HG03108 (cell line): ENCODE results near the gene PREX1.

Experiments
- ATAC-seq: cut with Tn5 transposase; IDR thresholded peaks from one replicate; pipeline ENCODE4 v1.9.1; 2021; ENCODE audit warnings: moderate library complexity; ENCODE audit not compliant: unreplicated experiment

PREX1 gene

GRCh38 chr20:48667889-48668413 is 159.8 kb downstream of the PREX1 start:
- ATAC-seq, result no peak

- ATAC-seq, result no peak
These were observed 160.3 kb downstream of the PREX1 start for GRCh38 chr20:48667481-48667880.

GRCh38 chr20:48665785-48666184 is 162.0 kb downstream of the PREX1 start:
- ATAC-seq, result no peak

DNA sequence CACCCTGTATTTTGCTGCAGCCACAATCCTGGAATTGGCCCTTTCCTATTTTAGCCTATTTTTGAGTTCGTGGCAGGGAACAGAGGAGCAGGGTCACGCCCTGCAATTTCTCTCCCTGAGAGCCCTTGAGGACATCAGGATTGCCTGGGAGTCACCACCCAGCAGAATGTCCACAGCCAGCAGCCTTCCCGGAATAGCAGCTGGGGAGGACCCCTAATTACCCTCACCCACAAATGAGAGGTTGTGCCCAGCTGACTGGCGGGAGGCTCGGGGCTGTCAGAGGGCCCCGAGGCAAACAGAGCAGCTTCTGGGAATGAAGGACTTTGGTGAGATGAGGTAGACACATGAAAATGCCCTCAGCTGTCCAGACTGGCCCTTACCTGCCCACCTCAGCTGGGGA is 165.1 kb downstream of the PREX1 start:
- no peak for ATAC-seq

DNA sequence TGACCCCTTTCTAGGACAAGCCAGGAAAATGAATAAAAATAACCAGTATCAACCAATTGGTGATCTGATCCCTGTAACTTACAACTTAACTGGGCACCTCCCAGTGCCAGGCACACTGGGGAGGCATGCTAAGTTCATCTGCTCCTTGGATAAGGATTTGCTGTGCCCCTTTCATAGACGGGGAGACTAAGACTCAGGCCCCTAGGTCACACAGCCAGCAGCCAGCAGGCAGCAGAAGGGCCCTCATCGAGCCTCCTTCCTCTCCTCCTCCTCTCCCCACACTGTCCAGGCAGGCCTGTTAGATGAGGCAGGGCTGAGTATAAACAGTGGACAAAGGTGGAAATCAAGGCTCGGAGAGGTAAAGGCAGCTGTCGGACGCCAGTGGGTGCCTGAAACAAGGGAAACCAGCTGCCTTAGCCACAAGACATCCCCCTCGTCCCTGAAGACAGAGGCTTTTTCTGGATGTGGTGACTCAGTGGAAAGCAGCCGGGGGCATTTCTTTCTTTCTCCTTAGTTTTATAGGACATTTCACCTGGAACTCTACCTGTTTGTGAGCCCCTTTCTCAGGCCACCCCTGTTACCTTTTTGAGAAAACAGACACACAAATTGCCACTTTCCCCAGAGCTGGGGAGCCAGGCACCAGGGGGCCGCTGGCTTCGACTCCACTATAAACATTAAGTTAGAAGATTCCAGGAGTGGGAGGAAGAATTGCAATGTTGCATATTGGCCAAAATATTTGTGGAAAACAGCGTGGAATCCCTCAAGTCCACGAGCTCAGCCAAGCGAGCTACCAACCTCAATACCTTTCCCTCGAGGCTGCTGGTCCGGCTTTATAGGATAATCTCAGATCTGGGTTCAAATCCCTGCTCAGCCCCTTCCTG is 166.0 kb downstream of the PREX1 start:
- no peak for ATAC-seq

DNA sequence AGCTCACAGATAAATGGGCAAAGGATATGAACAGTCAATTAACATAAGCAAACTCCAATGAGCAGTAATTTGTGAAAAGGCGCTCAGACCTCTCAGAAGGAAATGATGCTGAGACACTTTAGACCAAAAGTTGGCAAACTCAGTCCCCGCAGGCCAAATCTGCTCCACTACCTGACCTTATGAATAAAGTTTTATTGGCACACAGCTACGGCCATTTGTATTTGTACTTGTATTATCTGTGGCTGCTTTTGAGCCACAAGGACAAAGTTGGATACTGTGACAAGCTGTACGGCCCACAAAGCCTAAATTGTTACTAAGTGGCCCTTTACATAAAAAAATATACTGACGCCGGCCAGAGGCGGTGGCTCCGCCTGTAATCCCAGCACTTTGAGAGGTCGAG is 167.0 kb downstream of the PREX1 start:
- no peak for ATAC-seq

DNA sequence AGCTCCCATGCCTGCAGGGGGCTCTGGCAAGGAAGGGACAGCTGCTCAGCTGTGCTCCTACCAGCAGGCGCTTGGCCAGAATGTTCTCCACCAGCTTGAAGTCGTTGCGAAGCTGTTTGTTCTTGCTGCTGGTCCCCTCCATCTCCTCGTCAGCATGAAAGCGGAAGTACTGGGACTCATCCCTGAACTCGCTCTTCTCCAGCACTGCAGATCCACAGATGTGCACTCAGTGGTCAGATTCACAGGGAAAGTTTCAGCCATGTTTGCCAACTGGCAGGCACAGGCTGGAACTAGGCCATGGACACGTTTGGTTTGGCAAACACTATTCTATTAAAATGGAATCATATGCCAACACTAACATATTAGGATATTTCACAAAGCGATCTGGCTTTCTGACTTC is 167.9 kb downstream of the PREX1 start:
- ATAC-seq, result no peak

GRCh38 chr20:48658505-48658904 is 169.3 kb downstream of the PREX1 start:
- ATAC-seq, result no peak

DNA sequence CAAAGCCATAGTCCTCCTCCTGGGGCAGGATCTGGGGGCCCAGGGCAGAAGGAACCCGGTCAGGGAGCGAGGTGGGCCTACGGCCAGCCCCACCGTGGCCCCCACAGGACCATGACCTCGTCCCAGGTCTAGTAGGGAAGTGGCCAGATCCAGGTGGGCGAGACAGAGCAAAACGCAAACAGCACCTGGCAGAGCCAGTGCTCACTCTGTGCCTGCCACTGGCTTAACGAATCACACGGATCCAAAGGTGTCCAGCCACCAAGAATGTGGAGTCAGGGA is 169.7 kb downstream of the PREX1 start:
- no peak for ATAC-seq

DNA sequence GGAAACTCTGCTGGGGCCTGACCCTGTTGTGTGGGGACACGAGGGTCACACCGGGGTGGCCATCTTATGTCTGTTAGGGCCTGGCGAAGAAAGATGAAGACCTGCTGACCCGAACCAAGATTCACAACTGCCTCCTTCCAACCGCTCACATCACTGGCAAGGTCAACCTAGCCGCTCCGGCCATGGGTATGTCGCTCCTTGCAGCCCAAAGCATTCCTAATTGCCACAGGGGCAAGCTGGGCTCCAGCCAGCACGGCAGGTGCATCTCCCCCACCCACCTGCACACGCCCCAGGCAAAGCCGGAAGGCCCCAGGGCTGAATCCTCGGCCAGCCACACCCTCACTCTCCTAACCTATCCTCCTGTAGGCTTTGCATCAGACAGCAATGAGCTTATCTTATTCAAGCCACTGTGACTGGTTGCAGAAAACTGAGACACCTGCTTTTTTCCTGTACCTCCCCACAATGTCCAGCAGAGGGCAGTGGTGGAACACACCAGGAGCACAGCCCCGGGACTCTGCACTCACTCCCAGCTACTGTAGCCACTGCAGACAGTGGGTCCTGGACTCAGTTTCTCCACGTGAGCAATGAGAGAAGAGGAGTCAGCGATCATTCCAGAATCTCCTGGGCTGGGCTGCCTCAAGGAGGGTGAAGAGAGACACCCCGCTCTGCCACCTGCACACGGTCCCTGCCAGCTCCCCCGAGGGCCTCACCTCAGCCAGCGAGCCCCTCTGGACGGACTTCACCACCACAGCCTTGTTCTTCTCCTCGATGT is 170.2 kb downstream of the PREX1 start:
- ATAC-seq, result no peak

DNA sequence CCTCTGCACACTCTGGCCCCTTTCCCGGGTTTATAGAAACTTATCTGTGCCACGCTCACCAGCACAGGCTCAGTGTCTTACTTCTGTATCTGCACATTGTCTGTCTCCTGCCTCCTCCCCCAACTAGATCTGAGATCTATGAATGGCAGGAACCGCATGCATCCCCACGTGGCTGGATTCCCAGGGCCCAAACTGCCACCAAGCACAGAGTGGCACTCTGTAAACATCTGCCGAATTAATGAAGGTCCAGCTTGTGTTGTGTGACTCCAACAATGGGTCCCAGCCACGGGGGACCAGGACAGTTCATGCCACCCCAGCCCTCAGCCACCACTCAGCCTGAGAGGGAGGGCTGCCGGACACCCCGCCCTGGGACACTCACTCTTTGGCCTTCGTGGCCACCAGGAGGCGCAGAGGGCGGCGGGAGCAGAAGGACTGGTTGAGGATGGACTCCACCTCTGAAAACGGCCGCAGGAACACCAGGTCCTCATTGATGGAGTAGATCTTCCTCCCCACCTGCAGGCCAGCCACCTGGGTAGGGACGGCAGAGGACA is 171.1 kb downstream of the PREX1 start:
- no peak for ATAC-seq

DNA sequence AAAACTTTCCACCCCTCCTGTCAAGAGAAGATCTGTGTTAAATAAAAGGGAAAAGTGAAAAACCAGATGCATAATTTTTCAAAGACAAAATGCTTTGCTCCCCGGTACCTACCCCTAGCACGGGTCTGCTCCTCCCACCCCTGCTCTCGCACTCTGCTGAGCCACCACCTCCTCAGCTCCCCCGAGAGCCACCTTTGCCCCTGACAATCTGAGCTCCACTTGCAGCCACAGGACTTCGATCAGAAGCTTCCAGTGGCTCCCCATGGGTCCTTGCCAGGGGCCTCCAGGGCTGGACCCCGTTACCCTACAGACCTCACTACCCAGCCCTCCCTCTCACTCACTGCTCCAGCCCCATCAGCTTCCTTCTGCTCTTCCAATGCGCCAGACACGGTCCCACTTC is 171.7 kb downstream of the PREX1 start:
- ATAC-seq, result no peak

- ATAC-seq, result no peak
These were observed 174.1 kb downstream of the PREX1 start for GRCh38 chr20:48653706-48654051.

GRCh38 chr20:48652961-48653705 is 174.7 kb downstream of the PREX1 start:
- ATAC-seq, result no peak

DNA sequence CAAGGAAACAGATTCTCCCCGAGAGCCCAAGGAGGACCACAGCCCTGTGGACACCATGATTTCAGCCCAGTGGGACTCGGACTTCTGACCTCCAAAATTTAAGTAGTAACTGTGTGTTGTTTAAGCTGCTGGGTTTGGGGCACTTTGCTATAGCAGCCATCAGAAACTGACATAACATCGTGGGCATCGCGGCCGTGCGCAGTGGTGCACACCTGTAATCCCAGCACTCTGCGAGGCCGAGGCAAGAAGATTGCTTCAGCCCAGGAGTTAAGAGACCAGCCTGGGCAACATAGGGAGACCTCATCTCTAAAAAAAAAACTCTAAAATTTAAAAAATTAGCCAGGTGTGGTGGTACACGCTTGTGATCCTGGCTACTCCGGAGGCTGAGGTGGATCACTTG is 175.8 kb downstream of the PREX1 start:
- no peak for ATAC-seq

- no peak for ATAC-seq
These were observed 176.5 kb downstream of the PREX1 start for GRCh38 chr20:48651271-48651670.

DNA sequence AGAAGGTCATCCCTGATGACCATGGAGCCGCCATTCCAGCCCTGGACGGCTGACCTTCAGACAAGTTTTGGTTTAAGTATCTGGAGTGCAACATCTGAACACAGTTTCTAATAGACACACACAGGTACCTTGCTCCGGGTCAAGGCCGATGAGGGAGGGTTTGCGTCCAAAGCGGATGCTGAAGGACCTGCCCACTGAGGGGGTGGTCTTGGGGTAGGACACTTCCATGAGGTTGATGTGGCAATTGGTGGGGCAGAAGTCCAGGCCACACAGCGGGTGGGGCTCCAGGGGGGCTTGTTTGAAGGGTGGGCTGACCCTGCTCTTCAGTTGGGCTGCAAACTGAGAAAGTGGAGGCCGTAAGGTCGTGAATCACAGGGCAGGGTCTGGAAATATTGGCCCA is 177.9 kb downstream of the PREX1 start:
- ATAC-seq, result no peak

DNA sequence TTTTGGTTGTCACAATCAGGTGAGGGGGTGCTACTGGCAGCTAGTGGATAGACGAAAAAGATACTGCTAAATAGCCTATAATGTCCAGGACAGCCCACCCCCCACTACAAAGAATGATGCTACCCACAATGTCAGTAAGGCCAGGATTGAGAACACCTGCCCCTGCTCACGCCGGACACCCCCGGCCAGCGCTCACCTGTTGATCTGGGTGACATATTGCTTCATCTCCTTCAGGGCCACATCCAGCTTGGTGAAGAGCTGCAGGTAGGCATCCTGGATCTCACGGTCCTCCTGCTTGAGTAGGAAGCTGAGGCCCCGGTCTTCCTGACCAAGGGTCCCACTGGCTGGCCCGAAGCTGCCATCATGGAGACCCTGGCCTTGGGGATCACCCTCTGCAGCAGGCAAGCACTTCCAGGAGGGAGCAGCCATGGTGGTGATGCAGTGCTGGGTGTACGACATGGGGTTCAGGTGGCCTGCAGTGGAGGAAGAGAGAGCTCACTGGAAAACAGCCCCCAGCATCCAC is 178.6 kb downstream of the PREX1 start:
- no peak for ATAC-seq

- ATAC-seq, result no peak
These were observed 179.2 kb downstream of the PREX1 start for GRCh38 chr20:48648482-48649051.

- no peak for ATAC-seq
These were observed 179.9 kb downstream of the PREX1 start for GRCh38 chr20:48647858-48648257.

- ATAC-seq, result no peak
These were observed 182.1 kb downstream of the PREX1 start for GRCh38 chr20:48645666-48646065.
